HEK293 (cell line): ENCODE data around the gene RECK.

ENCODE experiments used
- CTCF ChIA-PET: fragments of 350-600 bp; formaldehyde crosslinking; extraction: SDS; loops from one replicate; lab custom pipeline; 2021; ENCODE audit warnings: antibody characterized with exemption; lab: Yijun Ruan, JAX
- POLR2A ChIA-PET: fragments of 300-600 bp; formaldehyde crosslinking; extraction: SDS; loops from one replicate; lab custom pipeline; 2020; ENCODE audit warnings: antibody characterized with exemption, inconsistent platforms; lab: Yijun Ruan, JAX
- H3K27ac ChIP-seq: fragments of 200-500 bp; sonication (Bioruptor generic); 2 replicates; pipeline ENCODE4 v1.5.1; 2014; ENCODE audit warnings: low read depth, low read length, control low read depth, inconsistent platforms; ENCODE audit errors: extremely low read depth
- H3K36me3 ChIP-seq, 2 experiments: fragments of 200-500 bp in 1 of 2; sonication (Bioruptor generic) in 1 of 2; 1 replicate in 1 of 2; 2 replicates in 1 of 2; pipeline ENCODE4 v1.5.1; 2014 to 2017; ENCODE audit warnings: inconsistent platforms in 2 of 2, low read length in 2 of 2; ENCODE audit not compliant: control insufficient read depth in 2 of 2, insufficient read depth in 1 of 2
- H3K4me1 ChIP-seq: fragments of 200-500 bp; sonication (Bioruptor generic); 2 replicates; pipeline ENCODE4 v1.5.1; 2014; ENCODE audit warnings: mild to moderate bottlenecking, low read length, inconsistent platforms; ENCODE audit not compliant: control insufficient read depth, insufficient read depth
- H3K4me3 ChIP-seq: 2 replicates; pipeline ENCODE4 v1.5.1; 2011; ENCODE audit warnings: low read depth, mild to moderate bottlenecking, control low read depth, low read length, moderate library complexity
- H3K9me3 ChIP-seq: fragments of 200-500 bp; sonication (Bioruptor generic); 2 replicates; pipeline ENCODE4 v1.5.1; 2014; ENCODE audit warnings: low read depth, low read length, inconsistent platforms; ENCODE audit not compliant: control insufficient read depth, insufficient read depth
- OSR2 ChIP-seq: fragments of 450-650 bp; formaldehyde crosslinking; IDR thresholded peaks from 2 replicates; pipeline ENCODE4 v1.5.1; 2016; ENCODE audit warnings: missing biosample characterization, missing genetic modification characterization
- SCRT1 ChIP-seq: fragments of 450-650 bp; formaldehyde crosslinking; IDR thresholded peaks from 2 replicates; pipeline ENCODE4 v1.5.1; 2016; ENCODE audit warnings: missing biosample characterization, missing genetic modification characterization, borderline replicate concordance
- SETDB1 ChIP-seq: IDR thresholded peaks from one replicate; pipeline ENCODE4 v1.6.1; 2017; ENCODE audit warnings: mild to moderate bottlenecking, low read length, moderate library complexity, mixed read lengths; ENCODE audit not compliant: insufficient read length
- SP2 ChIP-seq: fragments of 450-650 bp; formaldehyde crosslinking; IDR thresholded peaks from 2 replicates; pipeline ENCODE4 v1.5.1; 2016; ENCODE audit warnings: missing biosample characterization, missing genetic modification characterization
- TRIM28 ChIP-seq: IDR thresholded peaks from 2 replicates; pipeline ENCODE4 v1.6.1; 2011; ENCODE audit warnings: low read length, control low read depth, borderline replicate concordance
- ZBTB8A ChIP-seq: fragments of 450-650 bp; formaldehyde crosslinking; IDR thresholded peaks from 2 replicates; pipeline ENCODE4 v1.5.1; 2016; ENCODE audit warnings: missing biosample characterization, missing genetic modification characterization
- ZFP41 ChIP-seq: fragments of 450-650 bp; formaldehyde crosslinking; IDR thresholded peaks from 2 replicates; pipeline ENCODE4 v1.5.1; 2016; ENCODE audit warnings: missing biosample characterization, missing genetic modification characterization, borderline replicate concordance
- ZNF132 ChIP-seq: fragments of 450-650 bp; formaldehyde crosslinking; IDR thresholded peaks from 2 replicates; pipeline ENCODE4 v1.5.1; 2017; ENCODE audit warnings: missing biosample characterization, missing genetic modification characterization, borderline replicate concordance
- ZNF133 ChIP-seq: fragments of 450-650 bp; formaldehyde crosslinking; IDR thresholded peaks from 2 replicates; pipeline ENCODE4 v1.5.1; 2016; ENCODE audit warnings: missing biosample characterization, missing genetic modification characterization
- ZNF140 ChIP-seq: fragments of 450-650 bp; formaldehyde crosslinking; IDR thresholded peaks from 2 replicates; pipeline ENCODE4 v1.5.1; 2016; ENCODE audit warnings: missing biosample characterization, missing genetic modification characterization
- ZNF211 ChIP-seq: fragments of 450-650 bp; formaldehyde crosslinking; IDR thresholded peaks from 2 replicates; pipeline ENCODE4 v1.5.1; 2016; ENCODE audit warnings: low read depth, missing biosample characterization, missing genetic modification characterization
- ZNF366 ChIP-seq: fragments of 450-650 bp; formaldehyde crosslinking; conservative IDR thresholded peaks from 2 replicates; pipeline ENCODE4 v1.5.1; 2016; ENCODE audit warnings: missing biosample characterization, missing genetic modification characterization
- ZNF391 ChIP-seq: fragments of 450-650 bp; formaldehyde crosslinking; IDR thresholded peaks from 2 replicates; pipeline ENCODE4 v1.5.1; 2016; ENCODE audit warnings: low read depth, missing biosample characterization, missing genetic modification characterization, borderline replicate concordance
- ZNF501 ChIP-seq: fragments of 450-650 bp; formaldehyde crosslinking; IDR thresholded peaks from 2 replicates; pipeline ENCODE4 v1.5.1; 2016; ENCODE audit warnings: missing biosample characterization, missing genetic modification characterization
- ZNF544 ChIP-seq: fragments of 450-650 bp; formaldehyde crosslinking; IDR thresholded peaks from 2 replicates; pipeline ENCODE4 v1.5.0; 2017; ENCODE audit warnings: missing biosample characterization, missing genetic modification characterization
- ZNF548 ChIP-seq: fragments of 450-650 bp; formaldehyde crosslinking; IDR thresholded peaks from 2 replicates; pipeline ENCODE4 v1.5.1; 2016; ENCODE audit warnings: missing biosample characterization, missing genetic modification characterization
- ZNF561 ChIP-seq: fragments of 450-650 bp; IDR thresholded peaks from 2 replicates; pipeline ENCODE4 v1.5.1; 2018; ENCODE audit warnings: missing biosample characterization, missing genetic modification characterization, borderline replicate concordance
- ZNF624 ChIP-seq: fragments of 450-650 bp; formaldehyde crosslinking; IDR thresholded peaks from 2 replicates; pipeline ENCODE4 v1.5.1; 2017; ENCODE audit warnings: missing biosample characterization, missing genetic modification characterization
- ZNF660 ChIP-seq: fragments of 450-650 bp; IDR thresholded peaks from 2 replicates; pipeline ENCODE4 v1.5.1; 2018; ENCODE audit warnings: missing biosample characterization, mild to moderate bottlenecking, missing genetic modification characterization
- ZNF707 ChIP-seq: fragments of 450-650 bp; formaldehyde crosslinking; IDR thresholded peaks from 2 replicates; pipeline ENCODE4 v1.5.1; 2016; ENCODE audit warnings: missing biosample characterization, missing genetic modification characterization
- ZNF747 ChIP-seq: fragments of 450-650 bp; formaldehyde crosslinking; IDR thresholded peaks from 2 replicates; pipeline ENCODE4 v1.5.1; 2016; ENCODE audit warnings: missing biosample characterization, missing genetic modification characterization
- ZNF768 ChIP-seq: fragments of 450-650 bp; formaldehyde crosslinking; IDR thresholded peaks from 2 replicates; pipeline ENCODE4 v1.5.1; 2018; ENCODE audit warnings: missing biosample characterization, mild to moderate bottlenecking, missing genetic modification characterization
- ZNF843 ChIP-seq: fragments of 450-650 bp; formaldehyde crosslinking; IDR thresholded peaks from 2 replicates; pipeline ENCODE4 v1.5.1; 2016; ENCODE audit warnings: missing biosample characterization, missing genetic modification characterization
- ZSCAN23 ChIP-seq: fragments of 450-650 bp; formaldehyde crosslinking; IDR thresholded peaks from 2 replicates; pipeline ENCODE4 v1.5.1; 2016; ENCODE audit warnings: missing biosample characterization, missing genetic modification characterization
- TF ChIP-seq, protein P1 (sequence below): fragments of 450-650 bp; formaldehyde crosslinking; IDR thresholded peaks from 2 replicates; pipeline ENCODE4 v1.5.1; 2017; ENCODE audit warnings: missing biosample characterization, missing genetic modification characterization
- TF ChIP-seq, protein P2 (sequence below): fragments of 450-650 bp; formaldehyde crosslinking; IDR thresholded peaks from 2 replicates; pipeline ENCODE4 v1.5.1; 2016; ENCODE audit warnings: missing biosample characterization, missing genetic modification characterization
- TF ChIP-seq, protein P3 (sequence below): fragments of 450-650 bp; formaldehyde crosslinking; IDR thresholded peaks from 2 replicates; pipeline ENCODE4 v1.5.1; 2016; ENCODE audit warnings: missing biosample characterization, missing genetic modification characterization, borderline replicate concordance

Gene RECK

DNA sequence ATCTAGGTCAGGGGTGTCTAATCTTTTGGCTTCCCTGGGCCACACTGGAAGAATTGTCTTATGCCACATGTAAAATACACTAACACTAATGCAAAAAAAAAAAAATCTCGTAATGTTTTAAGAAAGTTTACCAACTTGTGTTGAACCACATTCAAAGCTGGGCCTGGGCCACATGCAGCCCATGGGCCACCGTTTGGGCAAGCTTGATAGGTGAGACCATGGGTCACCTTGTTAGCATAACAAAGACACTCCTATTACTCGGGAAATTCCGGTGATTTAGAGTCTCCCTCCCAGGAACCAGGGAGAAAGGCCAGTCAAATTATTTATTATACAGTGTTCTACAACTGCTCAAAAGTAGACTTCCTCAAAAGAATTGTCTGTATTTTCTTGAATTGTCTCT lies 12.7 kb downstream of the RECK start:
- H3K36me3 ChIP-seq: no peaks in the 10 kb centered on the region
- peaks cover 3% of the 10 kb centered on the region for H3K4me1 ChIP-seq
- H3K9me3 ChIP-seq: no peaks in the 10 kb centered on the region
- no peak overlapping the region for H3K27ac ChIP-seq
- TF ChIP-seq ZNF747 (no peak), ZBTB8A (tag by site-specific recombination) (no peak), ZNF707 (tag by site-specific recombination) (no peak)
- no peak overlapping the region for H3K4me3 ChIP-seq
- CTCF ChIA-PET: interaction anchor here (0.8 to 1.0 kb wide), 5 partner anchors 25 to 55 kb away, joined by 3 read pairs; no protein-coding TSS in a partner anchor
- POLR2A ChIA-PET: no interaction called here

DNA sequence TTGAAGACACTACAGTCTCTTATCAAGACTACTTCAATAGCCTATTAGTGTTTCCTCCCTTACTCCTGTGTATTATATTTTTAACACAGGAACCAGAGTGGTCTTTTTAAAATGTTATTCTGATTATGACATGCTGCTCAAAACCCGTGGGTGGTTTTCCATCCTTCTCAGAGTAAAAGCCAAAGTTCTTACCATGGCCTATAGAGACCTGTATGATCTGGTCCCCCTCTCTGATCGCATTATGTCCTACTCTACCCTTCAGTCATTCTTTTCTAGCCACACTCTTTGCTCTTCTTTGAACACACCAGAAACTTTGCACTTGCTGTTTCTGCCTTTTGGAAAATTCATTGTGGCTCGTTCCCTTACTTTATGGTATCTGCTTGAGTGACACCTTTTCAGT lies 13.8 kb downstream of the RECK start:
- H3K36me3 ChIP-seq: no peaks in the 10 kb centered on the region
- peaks cover 3% of the 10 kb centered on the region for H3K4me1 ChIP-seq
- TF ChIP-seq ZNF544 (tag by site-specific recombination) (no peak), ZNF548 (tag by site-specific recombination) (no peak), ZNF211 (tag by site-specific recombination) (no peak), ZNF391 (tag by site-specific recombination) (no peak), ZNF133 (tag by site-specific recombination) (no peak), ZNF366 (tag by site-specific recombination) (no peak), ZNF140 (no peak), ZNF660 (tag by site-specific recombination) (no peak), ZNF843 (tag by site-specific recombination) (no peak), ZFP41 (no peak), TRIM28 (no peak), SETDB1 (no peak), ZNF501 (tag by site-specific recombination) (no peak), ZNF561 (tag by site-specific recombination) (no peak)
- TF ChIP-seq, protein P1, sequence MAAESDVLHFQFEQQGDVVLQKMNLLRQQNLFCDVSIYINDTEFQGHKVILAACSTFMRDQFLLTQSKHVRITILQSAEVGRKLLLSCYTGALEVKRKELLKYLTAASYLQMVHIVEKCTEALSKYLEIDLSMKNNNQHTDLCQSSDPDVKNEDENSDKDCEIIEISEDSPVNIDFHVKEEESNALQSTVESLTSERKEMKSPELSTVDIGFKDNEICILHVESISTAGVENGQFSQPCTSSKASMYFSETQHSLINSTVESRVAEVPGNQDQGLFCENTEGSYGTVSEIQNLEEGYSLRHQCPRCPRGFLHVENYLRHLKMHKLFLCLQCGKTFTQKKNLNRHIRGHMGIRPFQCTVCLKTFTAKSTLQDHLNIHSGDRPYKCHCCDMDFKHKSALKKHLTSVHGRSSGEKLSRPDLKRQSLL (tag by site-specific recombination): no peak
- TF ChIP-seq, all 188 proteins: peak for 0
- Histone ChIP-seq H3K4me3 (no peak overlapping the region), H3K27ac (no peak overlapping the region), H3K9me3 (no peaks in the 10 kb centered on the region)
- POLR2A ChIA-PET: no interaction called here
- CTCF ChIA-PET: interaction anchor here (0.6 to 1.5 kb wide), 3 partner anchors 11 to 116 kb away, joined by 4 to 6 read pairs (median 5); no protein-coding TSS in a partner anchor

DNA sequence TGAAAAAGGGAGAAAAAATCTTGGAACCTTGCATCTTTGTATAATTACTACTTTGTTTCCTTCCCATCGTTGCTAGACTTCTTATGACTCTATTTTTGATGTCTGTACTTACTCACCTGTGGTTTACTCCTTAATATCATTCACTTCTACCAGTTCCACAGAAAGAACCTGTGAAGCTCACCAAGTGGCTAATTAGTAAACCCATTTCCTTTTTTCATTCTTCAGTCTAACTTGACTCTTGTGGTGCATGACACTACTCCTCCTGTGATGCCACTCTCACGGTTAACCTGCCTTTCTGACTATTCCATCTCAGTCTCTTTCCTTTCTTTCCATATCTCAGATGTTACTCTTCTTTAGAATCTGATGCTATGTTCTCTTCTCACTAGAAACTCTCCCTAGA lies 14.6 kb downstream of the RECK start:
- H3K4me3 ChIP-seq: no peak overlapping the region
- no peak overlapping the region for H3K27ac ChIP-seq
- CTCF ChIA-PET: interaction anchor here (0.6 to 1.5 kb wide), 4 partner anchors 12 to 115 kb away, joined by 3 to 6 read pairs (median 4); no protein-coding TSS in a partner anchor
- peaks cover 3% of the 10 kb centered on the region for H3K4me1 ChIP-seq
- no peaks in the 10 kb centered on the region for H3K9me3 ChIP-seq
- H3K36me3 ChIP-seq: no peaks in the 10 kb centered on the region
- POLR2A ChIA-PET: no interaction called here
- no peak for TF ChIP-seq SCRT1 (tag by site-specific recombination)
- TF ChIP-seq ZNF132: no peak
- no peak for TF ChIP-seq ZSCAN23 (tag by site-specific recombination)
- no peak for TF ChIP-seq ZNF768 (tag by site-specific recombination)
- no peak for TF ChIP-seq ZNF624 (tag by site-specific recombination)
- no peak for TF ChIP-seq SP2 (tag by site-specific recombination)
- TF ChIP-seq, protein P2, sequence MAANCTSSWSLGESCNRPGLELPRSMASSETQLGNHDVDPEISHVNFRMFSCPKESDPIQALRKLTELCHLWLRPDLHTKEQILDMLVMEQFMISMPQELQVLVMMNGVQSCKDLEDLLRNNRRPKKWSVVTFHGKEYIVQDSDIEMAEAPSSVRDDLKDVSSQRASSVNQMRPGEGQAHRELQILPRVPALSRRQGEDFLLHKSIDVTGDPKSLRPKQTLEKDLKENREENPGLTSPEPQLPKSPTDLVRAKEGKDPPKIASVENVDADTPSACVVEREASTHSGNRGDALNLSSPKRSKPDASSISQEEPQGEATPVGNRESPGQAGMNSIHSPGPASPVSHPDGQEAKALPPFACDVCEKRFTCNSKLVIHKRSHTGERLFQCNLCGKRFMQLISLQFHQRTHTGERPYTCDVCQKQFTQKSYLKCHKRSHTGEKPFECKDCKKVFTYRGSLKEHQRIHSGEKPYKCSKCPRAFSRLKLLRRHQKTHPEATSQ (tag by site-specific recombination): no peak
- TF ChIP-seq, protein P3, sequence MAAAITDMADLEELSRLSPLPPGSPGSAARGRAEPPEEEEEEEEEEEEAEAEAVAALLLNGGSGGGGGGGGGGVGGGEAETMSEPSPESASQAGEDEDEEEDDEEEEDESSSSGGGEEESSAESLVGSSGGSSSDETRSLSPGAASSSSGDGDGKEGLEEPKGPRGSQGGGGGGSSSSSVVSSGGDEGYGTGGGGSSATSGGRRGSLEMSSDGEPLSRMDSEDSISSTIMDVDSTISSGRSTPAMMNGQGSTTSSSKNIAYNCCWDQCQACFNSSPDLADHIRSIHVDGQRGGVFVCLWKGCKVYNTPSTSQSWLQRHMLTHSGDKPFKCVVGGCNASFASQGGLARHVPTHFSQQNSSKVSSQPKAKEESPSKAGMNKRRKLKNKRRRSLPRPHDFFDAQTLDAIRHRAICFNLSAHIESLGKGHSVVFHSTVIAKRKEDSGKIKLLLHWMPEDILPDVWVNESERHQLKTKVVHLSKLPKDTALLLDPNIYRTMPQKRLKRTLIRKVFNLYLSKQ (tag by site-specific recombination): no peak
- TF ChIP-seq OSR2 (tag by site-specific recombination): no peak
